Fibroblast of skin of left quadriceps (primary cell): ENCODE measurements around the gene NOVA2.

Experiments
- DNase-seq, 2 experiments: peaks; one replicate each; pipeline ENCODE4 v3.0.0-alpha.2; 2013; ENCODE audit warnings: low read depth in 2 of 2

NOVA2 gene

GRCh38 chr19:45924891-45925447 lies 48.7 kb downstream of the NOVA2 start:
- no peak for DNase-seq

GRCh38 chr19:45922281-45922680 lies 51.4 kb downstream of the NOVA2 start:
- DNase-seq, result no peak

GRCh38 chr19:45920458-45920857 lies 53.2 kb downstream of the NOVA2 start:
- no peak for DNase-seq

- no peak for DNase-seq
Observed at GRCh38 chr19:45919678-45920077, 54.0 kb downstream of the NOVA2 start.

DNA sequence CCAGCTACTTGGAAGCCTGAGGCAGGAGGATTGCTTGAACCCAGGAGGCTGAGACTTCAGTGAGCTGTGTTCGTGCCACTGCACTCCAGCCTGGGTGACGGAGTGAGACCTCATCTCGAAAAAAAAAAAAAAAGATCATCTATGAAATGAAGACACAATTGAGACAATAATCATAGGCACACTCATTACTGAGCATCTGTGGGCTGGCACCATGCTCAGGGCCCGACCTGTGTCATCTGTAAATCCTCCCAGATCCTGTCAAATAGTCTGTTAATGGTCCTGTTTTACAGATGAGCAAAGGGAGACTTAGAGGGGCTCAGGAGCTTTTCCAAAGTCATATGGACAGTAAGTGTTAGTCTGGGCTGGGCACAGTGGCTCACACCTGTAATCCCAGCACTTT lies 54.9 kb downstream of the NOVA2 start:
- no peak for DNase-seq

DNA sequence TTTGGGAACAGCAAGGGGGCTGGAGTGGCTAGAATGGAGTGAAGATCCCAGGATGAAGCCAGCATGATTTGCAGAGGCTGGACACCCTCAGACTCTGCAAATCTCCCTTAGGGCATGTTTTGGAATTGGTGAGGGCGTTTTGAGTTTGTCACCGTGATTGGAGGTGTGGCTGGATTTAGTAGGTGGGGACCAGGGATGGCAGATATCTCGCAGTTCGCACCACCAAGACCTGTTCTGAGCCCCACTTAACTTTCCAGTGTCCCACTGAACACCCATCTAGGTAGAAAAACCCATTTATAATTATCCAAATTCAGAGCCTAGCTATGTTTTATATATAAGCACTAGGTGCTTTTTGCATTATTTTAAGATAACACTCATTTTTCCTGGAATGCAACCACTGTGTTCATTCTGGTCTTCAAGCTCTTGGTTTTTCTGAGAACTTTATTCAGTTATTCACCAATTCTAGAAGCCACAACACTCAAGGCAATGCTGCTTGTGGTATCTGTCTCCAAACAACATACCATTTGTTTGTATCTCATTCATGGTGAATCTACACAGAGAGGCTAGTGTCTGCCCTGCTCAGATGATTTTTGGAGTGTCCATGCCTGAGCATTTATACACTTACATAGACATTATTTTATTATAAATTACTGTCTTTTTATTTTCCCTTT lies 56.1 kb downstream of the NOVA2 start:
- DNase-seq, result no peak

GRCh38 chr19:45913874-45914830 lies 59.5 kb downstream of the NOVA2 start, which contains the start of gene NANOS2:
NANOS2 (minus strand) TSS chr19:45914778; CDS start chr19:45914693, 85 bp downstream.
- DNase-seq, result no peak

DNA sequence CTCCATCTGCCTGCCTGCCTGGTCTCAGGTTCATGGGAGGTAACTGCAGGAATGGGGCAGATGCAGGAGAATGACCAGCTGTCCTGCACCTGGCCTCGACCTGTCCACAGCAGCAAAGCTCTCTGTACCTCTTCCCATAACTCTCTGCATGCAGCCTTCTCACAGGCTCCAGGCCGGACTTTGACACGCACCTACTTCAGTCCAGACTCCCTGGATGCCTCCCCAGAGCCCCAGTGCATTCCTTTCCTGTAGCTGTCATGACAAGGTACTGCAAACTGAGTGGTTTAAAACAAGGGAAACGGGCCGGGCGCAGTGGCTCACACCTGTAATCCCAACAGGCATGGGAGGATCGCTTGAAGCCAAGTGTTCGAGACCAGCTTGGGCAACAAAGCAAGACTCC lies 62.4 kb downstream of the NOVA2 start:
- no peak for DNase-seq

DNA sequence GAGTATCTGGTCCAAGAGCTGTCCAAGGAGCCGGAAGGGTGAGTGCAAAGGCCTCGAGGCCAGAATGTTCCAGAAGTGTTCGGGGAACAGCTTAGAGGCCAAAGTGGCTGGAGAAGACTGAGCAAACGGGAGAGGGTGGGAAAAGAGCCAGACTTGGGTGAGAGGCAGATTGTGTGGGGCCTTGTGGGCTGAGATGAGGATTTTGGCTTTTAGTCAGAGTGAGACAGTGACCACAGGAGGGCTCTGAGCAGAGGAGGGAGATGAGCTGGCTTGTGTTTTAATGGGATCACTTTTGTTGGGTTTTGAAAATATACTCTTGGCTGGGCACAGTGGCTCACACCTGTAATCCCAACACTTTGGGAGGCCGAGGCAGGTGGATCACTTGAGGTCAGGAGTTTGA lies 64.7 kb downstream of the NOVA2 start:
- DNase-seq, result no peak

GRCh38 chr19:45906221-45906620 lies 67.4 kb downstream of the NOVA2 start:
- no peak for DNase-seq

DNA sequence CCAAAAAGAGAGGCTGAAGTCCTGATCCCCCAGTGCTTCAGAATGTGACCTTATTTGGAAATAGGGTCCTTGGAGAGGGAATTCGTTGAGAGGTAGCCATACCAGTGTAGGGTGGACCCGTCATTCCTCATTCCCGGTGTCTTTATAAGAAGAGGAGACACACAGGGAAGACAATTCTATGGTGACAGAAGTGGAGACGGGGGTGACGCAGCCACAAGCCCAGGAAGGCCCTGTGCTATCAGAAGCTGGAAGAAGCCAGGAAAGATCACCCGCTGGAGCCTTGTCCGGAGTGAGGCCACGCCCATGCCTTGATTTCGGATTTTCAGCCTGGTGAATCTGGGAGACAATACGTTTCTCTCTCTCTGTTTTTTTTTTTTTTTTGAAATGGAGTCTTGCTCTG lies 68.7 kb downstream of the NOVA2 start:
- no peak for DNase-seq

DNA sequence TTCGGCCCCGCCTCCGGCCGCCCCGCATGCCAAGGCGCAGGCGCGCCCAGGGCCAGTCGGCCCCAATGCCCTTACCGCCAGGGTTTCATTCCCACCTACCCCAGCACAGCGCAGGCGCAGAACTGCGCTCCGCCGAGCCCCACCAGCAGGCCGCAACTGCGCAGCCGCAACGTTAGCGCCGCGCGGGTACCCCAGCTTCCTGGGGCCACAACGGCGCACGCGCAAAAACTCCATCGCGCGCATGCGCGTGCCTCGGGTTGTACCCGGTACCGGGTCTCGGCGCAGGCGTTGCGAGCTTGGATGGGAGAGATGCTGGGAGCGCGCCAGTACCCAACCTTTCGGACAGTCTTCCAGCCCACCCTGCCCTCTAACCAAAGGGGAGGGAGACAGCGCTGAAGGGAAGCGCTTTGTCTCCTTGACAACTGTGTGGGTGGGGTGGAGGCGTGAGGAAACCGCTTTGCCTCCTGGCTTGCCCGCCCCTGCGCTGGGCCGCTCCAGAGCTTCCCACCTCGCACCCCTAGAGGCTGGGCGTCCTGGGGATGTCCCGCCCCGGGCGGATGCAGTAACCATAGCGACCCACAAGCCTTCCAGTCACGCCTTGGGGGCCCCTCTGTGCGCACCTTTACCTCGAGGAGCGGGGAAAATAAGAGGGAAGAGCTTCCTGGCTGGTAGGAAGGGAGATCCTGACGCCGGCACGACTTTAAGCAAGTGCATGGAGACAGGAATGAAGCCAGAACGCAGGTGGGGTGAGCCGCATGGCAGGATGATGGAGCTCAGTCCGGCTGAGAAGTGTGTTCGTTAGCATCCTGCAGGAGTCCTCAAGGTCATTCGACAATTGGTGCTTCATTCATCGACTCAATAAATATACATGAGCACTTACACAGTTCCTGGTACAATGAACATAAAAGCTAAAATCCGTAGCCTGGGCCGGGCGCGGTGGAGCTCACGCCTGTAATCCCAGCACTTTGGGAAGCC lies 70.7 kb downstream of the NOVA2 start:
- DNase-seq, result peak; percentile 94

DNA sequence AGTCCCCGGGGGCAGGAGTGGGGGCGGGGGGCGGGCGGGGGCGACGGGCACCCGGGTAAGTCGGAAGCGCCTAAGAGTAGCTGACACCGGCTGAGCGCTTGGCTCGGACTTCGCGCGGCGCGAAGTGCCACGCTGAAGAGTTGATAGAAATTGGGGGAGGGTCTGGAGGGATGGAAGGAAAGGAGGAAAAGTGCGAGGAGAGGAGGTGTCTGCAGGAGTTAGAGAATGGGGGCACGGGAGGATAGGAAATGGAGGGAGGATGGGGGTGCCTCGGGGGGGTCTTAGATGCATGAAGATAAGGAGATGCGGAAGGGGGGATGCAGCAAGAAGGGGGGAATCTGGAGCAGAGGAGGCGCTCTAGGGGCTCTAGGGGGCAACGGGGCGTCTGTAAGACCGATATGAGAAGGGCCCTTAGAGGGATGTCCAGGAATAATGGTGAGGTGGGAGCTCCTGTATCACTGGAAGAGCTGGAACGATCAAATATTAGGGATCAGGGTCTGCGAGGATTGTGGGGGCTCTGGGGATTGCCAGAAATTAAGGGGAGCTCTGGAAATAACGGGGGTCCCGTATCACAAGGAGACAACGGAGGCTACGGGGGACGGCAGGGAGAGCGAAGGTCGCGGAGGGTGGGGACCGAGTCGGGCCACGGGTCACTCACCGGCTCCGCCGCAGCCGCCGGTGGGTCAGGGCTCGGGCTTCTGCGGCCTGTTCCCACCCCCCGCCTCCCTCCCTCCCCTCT lies 71.6 kb downstream of the NOVA2 start, which contains the start of gene MYPOP:
MYPOP (minus strand) TSS at position 702 of the 739 bp plus-strand sequence. CDS start 840 bp downstream, outside the sequence.
- DNase-seq, result no peak

DNA sequence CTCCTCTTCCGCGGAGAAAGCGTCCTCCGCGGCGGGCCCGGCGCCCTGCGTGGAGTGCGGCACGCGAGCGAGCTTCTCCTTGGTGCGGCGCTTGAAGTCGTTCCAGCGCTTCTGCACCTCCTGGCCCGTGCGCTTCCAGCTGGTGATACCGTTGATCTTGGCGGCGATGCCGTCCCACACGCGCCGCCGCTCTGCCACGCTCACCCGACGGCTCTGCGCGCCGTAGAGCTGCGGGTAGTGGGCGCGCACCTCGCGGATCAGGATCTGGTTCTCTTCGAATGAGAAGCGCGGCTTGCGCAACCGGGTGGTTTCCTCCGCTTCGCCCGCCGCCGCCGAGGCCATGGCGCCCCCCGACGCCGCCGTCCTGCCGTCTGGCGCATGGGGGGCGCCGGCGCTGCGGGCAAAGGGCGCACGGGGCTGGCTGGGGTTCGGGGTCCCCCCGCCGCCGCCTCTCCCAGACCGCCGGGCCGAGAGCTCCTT lies 72.2 kb downstream of the NOVA2 start:
- no peak for DNase-seq

DNA sequence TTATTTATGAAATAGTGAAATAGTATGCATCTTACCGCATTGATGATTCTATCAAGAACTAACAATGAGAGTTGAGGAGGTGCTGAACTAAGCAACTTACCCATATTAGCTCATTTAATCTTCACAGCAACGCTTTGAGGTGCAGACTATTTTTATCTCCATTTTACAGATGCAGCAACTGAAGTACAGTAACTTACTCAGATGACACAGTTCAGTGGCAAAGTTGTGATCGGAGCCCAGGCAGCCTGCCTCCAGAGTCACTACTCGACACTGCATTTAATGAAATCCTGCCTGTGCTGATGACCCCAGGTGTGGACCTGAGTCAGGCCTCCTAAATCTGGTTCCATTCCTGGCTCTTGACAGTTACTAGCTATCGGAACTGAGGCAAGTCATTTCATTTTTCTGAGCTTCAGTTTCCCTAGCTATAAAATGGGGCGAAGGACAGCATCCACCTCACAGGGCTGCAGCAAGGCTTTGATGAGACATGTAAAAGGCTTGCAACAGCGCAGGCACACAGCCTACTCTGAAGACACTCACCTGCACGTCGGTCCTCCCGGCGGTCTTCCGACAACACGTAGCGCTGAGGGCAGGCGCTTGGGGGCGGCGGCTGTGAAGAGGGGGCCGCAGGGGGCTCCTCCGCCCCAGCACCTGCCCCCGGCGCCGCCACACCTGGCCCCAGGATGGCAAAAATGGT lies 72.8 kb downstream of the NOVA2 start:
- no peak for DNase-seq

- DNase-seq, result no peak
Observed at GRCh38 chr19:45899919-45900589, 73.6 kb downstream of the NOVA2 start.

- DNase-seq, result no peak
Observed at GRCh38 chr19:45899253-45899652, 74.4 kb downstream of the NOVA2 start.

DNA sequence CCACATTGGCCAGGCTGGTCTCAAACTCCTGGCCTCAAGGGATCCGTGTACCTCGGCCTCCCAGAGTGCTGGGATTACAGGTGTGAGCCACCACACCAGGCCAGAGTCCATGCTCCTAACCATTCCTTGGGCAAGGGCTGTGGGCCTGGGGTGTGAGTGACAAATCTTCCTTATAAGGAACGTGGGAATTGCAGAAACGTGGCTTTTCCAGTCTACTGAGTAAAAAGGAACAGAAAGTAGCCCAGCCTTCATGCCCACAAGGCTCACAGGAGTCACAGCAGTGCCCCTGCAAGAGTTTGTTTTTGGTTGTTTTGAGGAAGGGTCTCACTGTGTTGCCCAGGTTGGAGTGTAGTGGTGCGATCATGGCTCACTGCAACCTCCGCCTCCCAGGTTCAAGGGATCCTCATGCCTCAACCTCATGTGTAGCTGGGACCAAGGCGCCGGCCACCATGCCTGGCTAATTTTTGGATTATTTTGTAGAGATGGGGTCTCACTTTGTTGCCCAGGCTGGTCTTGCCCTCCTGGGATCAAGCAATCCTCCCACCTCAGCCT lies 76.3 kb downstream of the NOVA2 start:
- DNase-seq, result no peak
